Uterus (tissue), 4 donors: Measurements from ENCODE around the gene C1R. TPM values are rescaled to one million over a fixed set of nuclear protein-coding genes. Genes with fewer than 3 reads are reported as not detected.

Source experiments
- DNase-seq, 2 donors: peaks; one replicate each; pipeline ENCODE4 v3.0.0-alpha.2; 2019 to 2020
- H3K27ac ChIP-seq, 2 donors: fragments of 200-600 bp; sonication (generic); 1 replicate in 1 of 2; 2 replicates in 1 of 2; pipeline ENCODE4 v1.5.1; 2016 to 2018
- H3K27me3 ChIP-seq, 2 donors: fragments of 200-600 bp; sonication (generic); one replicate each; pipeline ENCODE4 v1.5.1; 2018 to 2019; ENCODE audit warnings: control low read depth in 1 of 2
- H3K36me3 ChIP-seq, 2 donors: fragments of 200-600 bp; sonication (generic); one replicate each; pipeline ENCODE4 v1.5.1; 2019; ENCODE audit warnings: control low read depth in 1 of 2
- H3K4me1 ChIP-seq, 2 donors: fragments of 200-600 bp; sonication (generic); one replicate each; pipeline ENCODE4 v1.5.1; 2018 to 2019; ENCODE audit warnings: control low read depth in 1 of 2
- H3K4me3 ChIP-seq, 2 donors: fragments of 200-600 bp; sonication (generic); 1 replicate in 1 of 2; 2 replicates in 1 of 2; pipeline ENCODE4 v1.5.1; 2018 to 2019; ENCODE audit warnings: mild to moderate bottlenecking in 1 of 2
- H3K9me3 ChIP-seq, 2 donors: fragments of 200-600 bp; sonication (generic); one replicate each; pipeline ENCODE4 v1.5.1; 2019; ENCODE audit warnings: control low read depth in 1 of 2
- POLR2A ChIP-seq, 2 donors: fragments of 450-650 bp; IDR thresholded peaks; one replicate each; pipeline ENCODE4 v1.6.1; 2016; ENCODE audit warnings: antibody characterized with exemption in 2 of 2, mild to moderate bottlenecking in 1 of 2, moderate library complexity in 1 of 2
- intact Hi-C: fragments of 100-400 bp; cut with DNase I; formaldehyde crosslinking; loops from one replicate; pipeline ENCODE4 v1.15.1; 2023; ENCODE audit warnings: low total_unique reads
- total RNA-seq, 4 donors: library from RNA; depleted of rRNA in 3 of 4; stranded (reverse); fragments of >200 nt in 3 of 4; gene quantifications; one replicate each; pipeline versions ENCODE4 v1.1.0 to v1.2.4, GENCODE V29; 2014 to 2023
- TF ChIP-seq, protein P1 (sequence below), 4 experiments: fragments of 200-600 bp in 2 of 4; fragments of 450-650 bp in 2 of 4; sonication (generic) in 2 of 4; IDR thresholded peaks; one replicate each; pipeline ENCODE4 v1.5.1; 2016 to 2019; ENCODE audit warnings: antibody characterized with exemption in 4 of 4, mild to moderate bottlenecking in 2 of 4, moderate library complexity in 1 of 4
- donor health status: DM: yes; HTN: yes; CAD: no.

C1R gene
- total RNA-seq, 4 donors from 2014 or later, result 128 to 571 (median 411) TPM

GRCh38 chr12:7075518-7075917 lies 16.7 kb downstream of the C1R start:
- no peak for TF ChIP-seq POLR2A (IDR thresholded peaks at IDR 0.05)
- TF ChIP-seq, protein P1, sequence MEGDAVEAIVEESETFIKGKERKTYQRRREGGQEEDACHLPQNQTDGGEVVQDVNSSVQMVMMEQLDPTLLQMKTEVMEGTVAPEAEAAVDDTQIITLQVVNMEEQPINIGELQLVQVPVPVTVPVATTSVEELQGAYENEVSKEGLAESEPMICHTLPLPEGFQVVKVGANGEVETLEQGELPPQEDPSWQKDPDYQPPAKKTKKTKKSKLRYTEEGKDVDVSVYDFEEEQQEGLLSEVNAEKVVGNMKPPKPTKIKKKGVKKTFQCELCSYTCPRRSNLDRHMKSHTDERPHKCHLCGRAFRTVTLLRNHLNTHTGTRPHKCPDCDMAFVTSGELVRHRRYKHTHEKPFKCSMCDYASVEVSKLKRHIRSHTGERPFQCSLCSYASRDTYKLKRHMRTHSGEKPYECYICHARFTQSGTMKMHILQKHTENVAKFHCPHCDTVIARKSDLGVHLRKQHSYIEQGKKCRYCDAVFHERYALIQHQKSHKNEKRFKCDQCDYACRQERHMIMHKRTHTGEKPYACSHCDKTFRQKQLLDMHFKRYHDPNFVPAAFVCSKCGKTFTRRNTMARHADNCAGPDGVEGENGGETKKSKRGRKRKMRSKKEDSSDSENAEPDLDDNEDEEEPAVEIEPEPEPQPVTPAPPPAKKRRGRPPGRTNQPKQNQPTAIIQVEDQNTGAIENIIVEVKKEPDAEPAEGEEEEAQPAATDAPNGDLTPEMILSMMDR (IDR thresholded peaks at IDR 0.05), result no peak
- H3K4me3 ChIP-seq, result no peak overlapping the region
- H3K27me3 ChIP-seq, result no peaks in the 10 kb centered on the region
- no peak overlapping the region for H3K27ac ChIP-seq
- intact Hi-C loops, result no loop called here
- H3K9me3 ChIP-seq, result no peaks in the 10 kb centered on the region
- no peak for DNase-seq
- H3K4me1 ChIP-seq, result no peaks in the 10 kb centered on the region
- no peaks in the 10 kb centered on the region for H3K36me3 ChIP-seq

GRCh38 chr12:7073946-7074345 lies 18.3 kb downstream of the C1R start:
- DNase-seq, result no peak
- H3K27me3 ChIP-seq, result no peaks in the 10 kb centered on the region

GRCh38 chr12:7072554-7072953 lies 19.7 kb downstream of the C1R start:
- Histone ChIP-seq H3K36me3 (no peaks in the 10 kb centered on the region), H3K4me1 (no peaks in the 10 kb centered on the region), H3K9me3 (no peaks in the 10 kb centered on the region), H3K27ac (no peak overlapping the region), H3K27me3 (no peaks in the 10 kb centered on the region), H3K4me3 (no peak overlapping the region)
- no peak for DNase-seq
- TF ChIP-seq, protein P1 (IDR thresholded peaks at IDR 0.05), result no peak
- TF ChIP-seq POLR2A (IDR thresholded peaks at IDR 0.05), result no peak
- intact Hi-C loops, result no loop called here

More at GRCh38 chr12:7073946-7074345, 18.3 kb downstream of the C1R start:
- H3K27ac ChIP-seq, result no peak overlapping the region
- H3K9me3 ChIP-seq, result no peaks in the 10 kb centered on the region
- H3K36me3 ChIP-seq, result no peaks in the 10 kb centered on the region
- TF ChIP-seq, protein P1 (IDR thresholded peaks at IDR 0.05), result no peak
- TF ChIP-seq POLR2A (IDR thresholded peaks at IDR 0.05), result no peak
- intact Hi-C loops, result no loop called here
- H3K4me3 ChIP-seq, result no peak overlapping the region
- H3K4me1 ChIP-seq, result no peaks in the 10 kb centered on the region

DNA sequence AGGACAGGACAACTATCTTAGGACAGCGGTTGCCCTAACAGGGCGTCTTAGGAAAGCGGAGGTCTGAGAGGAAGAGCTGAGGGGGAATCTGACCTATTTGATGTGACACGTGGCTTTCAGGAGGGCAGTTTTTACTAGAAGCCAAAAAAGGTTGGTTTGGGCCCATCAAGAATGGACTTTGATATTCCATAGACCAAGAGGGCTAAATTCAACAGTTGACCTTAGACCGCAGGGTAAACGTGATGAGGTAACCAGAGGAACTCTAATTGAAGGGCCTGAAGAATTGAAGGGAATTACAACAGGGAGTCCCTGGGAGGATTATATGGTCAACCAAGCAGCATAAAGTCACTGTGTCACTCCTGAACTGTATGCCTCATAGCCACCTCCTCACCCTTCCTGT lies 20.2 kb downstream of the C1R start:
- no peaks in the 10 kb centered on the region for H3K4me1 ChIP-seq
- no peaks in the 10 kb centered on the region for H3K9me3 ChIP-seq
- H3K36me3 ChIP-seq, result no peaks in the 10 kb centered on the region
- no peak for DNase-seq
- H3K4me3 ChIP-seq, result no peak overlapping the region
- H3K27me3 ChIP-seq, result no peaks in the 10 kb centered on the region
- TF ChIP-seq, protein P1 (IDR thresholded peaks at IDR 0.05), result no peak
- no peak for TF ChIP-seq POLR2A (IDR thresholded peaks at IDR 0.05)
- H3K27ac ChIP-seq, result no peak overlapping the region
- intact Hi-C loops, result no loop called here

DNA sequence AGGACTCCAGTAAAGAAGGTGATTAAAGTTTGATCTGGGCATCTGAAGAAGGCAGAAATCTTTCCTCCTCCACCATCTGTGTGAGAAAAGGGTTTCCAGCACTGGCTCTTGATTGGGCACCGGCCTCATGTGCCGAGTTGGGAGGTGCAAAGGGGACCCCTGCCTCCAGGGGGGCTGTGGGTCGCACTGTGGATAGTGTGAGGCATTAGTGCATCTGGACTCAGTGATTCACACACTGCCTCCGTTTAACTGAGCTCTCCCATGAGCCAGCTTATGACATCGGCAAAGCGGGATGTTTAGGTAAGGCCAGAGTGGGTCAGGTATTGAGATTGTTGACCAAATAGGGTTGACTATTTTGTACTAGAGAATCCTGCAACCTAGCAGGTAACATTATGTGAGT lies 22.9 kb downstream of the C1R start:
- no peaks in the 10 kb centered on the region for H3K4me1 ChIP-seq
- no peaks in the 10 kb centered on the region for H3K27me3 ChIP-seq
- no peaks in the 10 kb centered on the region for H3K36me3 ChIP-seq
- H3K27ac ChIP-seq, result no peak overlapping the region
- no peak for TF ChIP-seq POLR2A (IDR thresholded peaks at IDR 0.05)
- TF ChIP-seq, protein P1 (IDR thresholded peaks at IDR 0.05), result no peak
- no peaks in the 10 kb centered on the region for H3K9me3 ChIP-seq
- no peak for DNase-seq
- intact Hi-C loops, result no loop called here
- H3K4me3 ChIP-seq, result no peak overlapping the region
